ENCODE results near the gene RAI14.

DNA sequence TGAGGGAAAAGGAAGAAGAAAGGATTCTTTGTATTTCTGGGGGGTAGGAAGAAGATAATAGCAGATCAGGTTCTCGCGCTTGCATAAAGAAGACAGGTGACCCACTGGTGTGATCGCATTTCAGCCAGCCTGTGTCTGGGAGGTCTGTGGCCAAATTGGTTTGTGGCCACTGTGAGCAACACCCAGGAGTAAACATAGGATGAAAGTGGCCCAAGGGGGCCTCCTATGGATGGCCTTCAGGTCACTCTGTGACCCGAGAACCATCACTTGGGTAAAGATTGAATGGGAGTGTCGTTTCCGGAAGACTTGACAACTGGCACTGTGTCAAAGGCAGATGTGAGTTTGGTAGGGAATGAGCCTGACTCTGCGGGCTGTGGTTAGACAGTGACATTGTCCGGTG is 34.2 kb downstream of the RAI14 start:
- TF ChIP-seq POLR2AphosphoS5 (IDR thresholded peaks at IDR 0.05; ENCODE audit: insufficient read depth, low read depth, low read length), result no peak
- TF ChIP-seq, protein P1, sequence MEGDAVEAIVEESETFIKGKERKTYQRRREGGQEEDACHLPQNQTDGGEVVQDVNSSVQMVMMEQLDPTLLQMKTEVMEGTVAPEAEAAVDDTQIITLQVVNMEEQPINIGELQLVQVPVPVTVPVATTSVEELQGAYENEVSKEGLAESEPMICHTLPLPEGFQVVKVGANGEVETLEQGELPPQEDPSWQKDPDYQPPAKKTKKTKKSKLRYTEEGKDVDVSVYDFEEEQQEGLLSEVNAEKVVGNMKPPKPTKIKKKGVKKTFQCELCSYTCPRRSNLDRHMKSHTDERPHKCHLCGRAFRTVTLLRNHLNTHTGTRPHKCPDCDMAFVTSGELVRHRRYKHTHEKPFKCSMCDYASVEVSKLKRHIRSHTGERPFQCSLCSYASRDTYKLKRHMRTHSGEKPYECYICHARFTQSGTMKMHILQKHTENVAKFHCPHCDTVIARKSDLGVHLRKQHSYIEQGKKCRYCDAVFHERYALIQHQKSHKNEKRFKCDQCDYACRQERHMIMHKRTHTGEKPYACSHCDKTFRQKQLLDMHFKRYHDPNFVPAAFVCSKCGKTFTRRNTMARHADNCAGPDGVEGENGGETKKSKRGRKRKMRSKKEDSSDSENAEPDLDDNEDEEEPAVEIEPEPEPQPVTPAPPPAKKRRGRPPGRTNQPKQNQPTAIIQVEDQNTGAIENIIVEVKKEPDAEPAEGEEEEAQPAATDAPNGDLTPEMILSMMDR (IDR thresholded peaks at IDR 0.05; ENCODE audit: extremely low read depth in 1 of 2, insufficient read depth in 1 of 2, low read depth in 1 of 2, low read length in 2 of 2), result no peak
- TF ChIP-seq, protein P2, sequence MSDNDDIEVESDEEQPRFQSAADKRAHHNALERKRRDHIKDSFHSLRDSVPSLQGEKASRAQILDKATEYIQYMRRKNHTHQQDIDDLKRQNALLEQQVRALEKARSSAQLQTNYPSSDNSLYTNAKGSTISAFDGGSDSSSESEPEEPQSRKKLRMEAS (IDR thresholded peaks at IDR 0.05; ENCODE audit: insufficient read depth, insufficient read length), result no peak
- TF ChIP-seq EZH2 (IDR thresholded peaks at IDR 0.05; ENCODE audit: borderline replicate concordance, low read depth, low read length, severe bottlenecking), result no peak
- no peak for TF ChIP-seq POLR2A (IDR thresholded peaks at IDR 0.05; ENCODE audit: low read depth, low read length)

Measured in endothelial cell of umbilical vein (primary cell).